ENCODE measurements around the gene LBHD2. TPM values are rescaled to one million over a fixed set of nuclear protein-coding genes. Genes with fewer than 3 reads are reported as not detected.
"Not testable (repeated sequence)": the region's sequence is repeated elsewhere in the genome, so short reads cannot be mapped to it uniquely, and the experiment has no call there.

LBHD2 gene
- total RNA-seq, 2 donors from 2014 or later, result not detected

DNA sequence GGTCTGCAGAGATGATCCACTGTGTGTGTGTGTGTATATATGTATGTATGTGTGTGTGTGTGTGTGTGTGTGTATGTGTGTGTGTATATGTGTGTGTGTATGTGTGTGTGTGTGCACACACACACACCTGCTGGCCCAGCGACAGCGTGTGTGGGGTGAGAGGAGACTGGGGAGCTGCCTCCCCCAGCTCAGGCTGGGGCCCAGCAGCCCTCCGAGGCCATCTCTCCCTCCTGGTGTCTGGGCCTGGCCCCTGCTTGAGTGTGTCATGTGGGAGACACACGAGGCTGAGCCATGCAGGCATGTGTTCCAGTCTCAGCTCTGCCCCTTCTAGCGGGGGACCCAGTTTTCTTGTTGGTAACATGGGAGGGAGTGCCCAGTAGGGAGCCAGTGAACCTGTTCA lies 29.3 kb downstream of the LBHD2 start:
- intact Hi-C loops (cut with DNase I), result no loop called here
- DNase-seq (ENCODE audit: low spot score), result no peak

DNA sequence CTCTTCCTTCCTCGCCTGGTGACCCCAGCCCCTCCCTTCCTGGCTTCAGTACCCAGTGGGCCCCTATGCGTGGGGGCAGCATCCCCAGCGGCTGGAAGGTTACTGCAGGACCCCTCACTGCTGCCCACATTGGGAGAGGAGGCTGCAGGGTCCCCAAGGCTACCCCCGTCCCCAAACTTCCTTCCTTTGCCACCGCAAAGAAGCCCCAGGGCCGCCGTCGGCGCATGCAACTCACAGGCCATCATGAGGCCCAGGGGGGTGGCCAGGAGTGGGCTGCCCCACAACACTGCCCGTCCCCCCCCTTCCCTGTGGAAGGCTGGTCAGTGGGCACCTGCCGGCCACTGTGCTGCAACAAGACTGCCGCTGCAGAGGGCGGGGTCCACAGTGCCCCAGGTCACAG lies 29.8 kb downstream of the LBHD2 start:
- intact Hi-C loops (cut with DNase I), result no loop called here
- no peak for DNase-seq (ENCODE audit: low spot score)

DNA sequence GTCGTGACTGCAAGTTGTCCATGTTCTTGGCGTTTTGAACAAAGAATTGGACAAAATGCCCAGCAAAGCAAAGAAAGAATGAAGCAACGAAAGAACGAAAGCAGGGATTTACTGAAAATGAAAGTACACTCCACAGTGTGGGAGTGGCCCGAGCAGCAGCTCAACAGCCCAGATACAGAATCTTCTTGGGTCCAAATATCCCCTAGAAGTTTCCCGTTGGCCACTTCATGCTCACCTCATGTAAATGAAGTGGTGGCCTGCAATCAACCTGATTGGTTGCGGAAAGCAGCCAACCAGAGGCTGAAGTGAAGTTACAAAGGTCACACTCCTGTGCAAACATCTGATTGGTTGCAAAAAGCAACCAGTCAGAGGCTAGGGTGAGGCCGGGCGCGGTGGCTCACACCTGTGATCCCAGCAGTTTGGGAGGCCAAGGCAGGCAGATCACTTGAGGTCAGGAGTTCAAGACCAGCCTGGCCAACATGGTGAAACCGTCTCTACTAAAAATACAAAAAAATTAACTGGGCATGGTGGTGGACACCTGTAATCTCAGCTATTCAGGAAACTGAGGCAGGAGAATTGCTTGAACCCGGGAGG lies 31.2 kb downstream of the LBHD2 start:
- DNase-seq (ENCODE audit: low spot score); intact Hi-C loops (cut with DNase I): not testable (repeated sequence)

- DNase-seq (ENCODE audit: low spot score), result no peak
- intact Hi-C loops (cut with DNase I), result no loop called here
Measured at GRCh38 chr14:103115845-103116572, 32.0 kb downstream of the LBHD2 start.

DNA sequence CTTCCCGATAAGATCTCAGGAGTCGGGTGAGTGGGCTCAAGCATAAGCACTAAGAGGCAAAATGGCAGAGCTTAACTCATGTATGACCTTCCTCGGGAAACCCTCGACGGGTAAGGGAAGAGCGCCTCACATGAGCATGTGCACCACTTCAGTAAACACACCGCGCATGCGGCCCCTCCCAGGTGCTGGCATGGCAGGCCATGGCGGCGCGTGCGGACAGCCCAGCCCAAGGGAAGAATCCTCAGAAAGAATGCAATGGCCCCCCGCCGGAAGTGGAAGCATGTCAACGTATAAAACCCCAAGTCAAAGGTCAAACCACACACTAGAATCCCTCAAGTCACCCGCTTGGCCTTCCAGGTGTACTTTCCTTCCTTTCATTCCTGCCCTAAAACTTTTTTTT lies 32.6 kb downstream of the LBHD2 start:
- intact Hi-C loops (cut with DNase I), result no loop called here
- DNase-seq (ENCODE audit: low spot score), result no peak

GRCh38 chr14:103117499-103117898 lies 33.5 kb downstream of the LBHD2 start:
- intact Hi-C loops (cut with DNase I), result not testable (repeated sequence)

DNA sequence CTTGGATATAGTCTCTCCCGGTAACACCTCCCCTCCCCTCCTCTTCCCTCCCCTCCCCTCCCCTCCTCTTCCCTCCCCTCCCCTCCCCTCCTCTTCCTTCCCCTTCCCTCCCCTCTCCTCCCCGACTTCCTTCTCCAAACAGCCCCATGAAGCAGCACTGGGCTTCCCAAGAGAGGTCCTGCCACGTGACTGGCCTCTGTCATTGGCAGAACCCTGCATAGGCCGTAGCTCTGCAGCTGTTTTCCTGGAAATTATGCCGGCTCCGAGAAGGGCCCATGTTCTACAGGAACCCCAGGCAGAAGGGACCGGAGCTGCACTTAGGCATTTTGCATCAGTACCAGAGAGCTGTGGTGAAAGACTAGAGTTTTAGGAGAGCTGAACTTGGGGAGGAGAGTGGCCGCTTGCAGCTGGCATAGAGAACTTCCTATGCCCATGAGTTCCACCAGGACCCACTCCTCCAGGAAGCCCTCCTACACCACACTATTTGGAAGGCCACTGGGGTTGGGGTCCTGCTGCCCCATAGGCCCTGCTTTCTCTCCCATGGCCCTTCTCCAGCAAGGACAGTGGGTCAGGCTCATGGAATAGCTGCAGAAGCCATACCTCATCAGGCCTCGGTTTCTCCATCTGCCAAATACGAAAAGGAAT lies 34.1 kb downstream of the LBHD2 start:
- intact Hi-C loops (cut with DNase I), result no loop called here
- peak; percentile 94 for DNase-seq (ENCODE audit: low spot score)

More at GRCh38 chr14:103117499-103117898, 33.5 kb downstream of the LBHD2 start:
- not testable (repeated sequence) for DNase-seq (ENCODE audit: low spot score)

DNA sequence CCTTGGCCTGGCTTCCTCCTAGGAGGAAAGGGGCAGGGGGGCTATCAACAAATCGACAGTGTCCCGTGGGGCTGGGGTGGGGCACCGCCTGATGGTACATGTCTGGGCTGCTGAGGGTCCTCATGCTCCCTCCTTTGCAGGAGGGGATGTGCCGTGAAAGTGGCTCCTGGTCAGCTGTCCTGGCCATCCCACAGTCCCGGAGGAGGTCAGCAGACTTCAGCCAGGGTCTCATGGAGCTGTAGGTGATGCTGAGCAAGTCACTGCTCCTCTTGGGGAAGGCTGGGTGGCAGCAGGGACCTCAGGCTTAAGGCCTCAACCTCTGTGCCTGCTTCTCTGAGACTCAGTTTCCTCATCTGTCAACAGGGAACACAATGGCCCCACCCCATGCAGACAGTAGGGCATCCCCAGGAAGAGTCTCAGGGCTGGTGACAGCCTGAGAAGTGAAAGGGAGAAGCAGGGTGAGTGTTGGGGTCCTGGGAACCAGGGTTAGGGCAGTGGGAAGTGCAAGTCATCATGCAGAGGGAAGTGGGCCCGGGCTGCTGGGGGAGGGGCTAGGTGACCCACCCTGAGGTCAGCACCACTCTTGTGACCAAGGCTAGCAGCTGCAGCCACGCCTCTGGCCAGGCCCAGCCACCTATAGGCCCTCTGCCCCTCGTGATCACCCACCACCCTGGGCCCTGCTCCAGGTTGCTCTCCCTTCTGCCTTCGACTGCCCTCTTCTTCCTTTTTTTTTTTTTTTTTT lies 34.8 kb downstream of the LBHD2 start:
- intact Hi-C loops (cut with DNase I), result no loop called here
- peak; percentile 95 for DNase-seq (ENCODE audit: low spot score)

- DNase-seq (ENCODE audit: low spot score); intact Hi-C loops (cut with DNase I): not testable (repeated sequence)
Measured at GRCh38 chr14:103119527-103119926, 35.5 kb downstream of the LBHD2 start.

- peak; percentile 94 for DNase-seq (ENCODE audit: low spot score)
- intact Hi-C loops (cut with DNase I), result no loop called here
Measured at GRCh38 chr14:103121121-103121845, 37.3 kb downstream of the LBHD2 start.

GRCh38 chr14:103121846-103122584 lies 38.0 kb downstream of the LBHD2 start:
- intact Hi-C loops (cut with DNase I), result no loop called here

DNA sequence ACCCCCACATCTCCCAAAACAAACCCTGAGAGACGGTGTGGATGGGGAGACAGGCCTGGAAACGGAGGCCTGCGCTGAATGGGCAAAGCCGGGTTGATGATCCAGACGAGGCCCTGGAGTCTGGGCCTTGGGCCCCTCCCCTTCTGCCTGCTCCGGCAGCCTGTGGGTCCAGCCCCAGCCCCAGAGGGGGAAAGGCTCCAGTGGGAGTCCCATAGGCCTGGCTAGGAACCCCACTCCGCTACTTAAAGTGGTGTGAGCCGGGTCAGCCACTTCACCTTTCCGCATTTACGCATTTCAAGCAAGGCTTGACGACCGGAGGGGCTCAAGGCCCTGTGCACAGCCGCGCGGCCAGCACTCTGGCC lies 38.6 kb downstream of the LBHD2 start:
- intact Hi-C loops (cut with DNase I), result no loop called here
- DNase-seq (ENCODE audit: low spot score), result no peak

More at GRCh38 chr14:103121846-103122584, 38.0 kb downstream of the LBHD2 start:
- DNase-seq (ENCODE audit: low spot score), result peak; percentile 96

- intact Hi-C loops (cut with DNase I), result no loop called here
- peak; percentile 93 for DNase-seq (ENCODE audit: low spot score)
Measured at GRCh38 chr14:103122947-103123633, 39.1 kb downstream of the LBHD2 start, which contains the start of gene TNFAIP2. Gene TNFAIP2 (plus strand): TSS chr14:103123461. CDS start chr14:103126458, 2,997 bp downstream.

- intact Hi-C loops (cut with DNase I), result no loop called here
- DNase-seq (ENCODE audit: low spot score), result peak; percentile 90
Measured at GRCh38 chr14:103123634-103124500, 39.9 kb downstream of the LBHD2 start.

DNA sequence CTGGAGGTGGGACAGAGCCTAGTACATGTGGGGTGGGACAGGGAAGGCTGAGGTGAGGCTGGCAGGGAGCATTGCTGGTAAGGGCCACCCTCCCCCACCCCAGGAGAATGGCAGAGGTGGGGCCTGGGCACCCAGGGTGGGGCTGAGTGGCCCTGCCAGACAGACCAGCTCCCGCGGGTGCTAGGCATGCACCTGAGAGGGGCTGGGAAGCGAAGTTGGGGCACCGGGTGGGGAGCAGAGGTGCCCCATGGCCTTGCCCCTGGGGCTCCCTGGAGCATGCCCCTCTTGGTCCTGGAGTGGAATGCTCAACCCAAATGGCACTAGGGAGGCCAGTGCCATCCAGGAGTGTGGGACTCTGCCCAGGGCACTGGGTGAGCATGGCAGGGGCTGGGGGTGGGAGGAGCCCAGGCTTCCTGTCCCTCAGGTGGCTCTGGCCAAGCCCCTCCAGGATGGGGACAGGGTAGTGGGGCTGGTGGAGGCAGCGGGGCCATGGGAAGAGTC lies 40.5 kb downstream of the LBHD2 start:
- DNase-seq (ENCODE audit: low spot score), result no peak
- intact Hi-C loops (cut with DNase I), result no loop called here

GRCh38 chr14:103125098-103126070 lies 41.4 kb downstream of the LBHD2 start:
- intact Hi-C loops (cut with DNase I), result no loop called here
- no peak for DNase-seq (ENCODE audit: low spot score)
